ENCODE measurements around the gene MALRD1.

MALRD1 gene

GRCh38 chr10:19048489-19048888 is at the start of gene MALRD1:
TSS of gene MALRD1 (plus strand) at chr10:19048801. CDS start at chr10:19048939, 138 bp downstream.
- DNase-seq (ENCODE audit: low read depth in 2 of 2), result no peak

- no peak for DNase-seq (ENCODE audit: low read depth in 2 of 2)
Measured at GRCh38 chr10:19003341-19003740, 45.3 kb upstream of the MALRD1 start.

GRCh38 chr10:19012111-19012510 is 36.5 kb upstream of the MALRD1 start:
- no peak for DNase-seq (ENCODE audit: low read depth in 2 of 2)

- DNase-seq (ENCODE audit: low read depth in 2 of 2), result no peak
Measured at GRCh38 chr10:19014034-19014433, 34.6 kb upstream of the MALRD1 start.

GRCh38 chr10:19014498-19014897 is 34.1 kb upstream of the MALRD1 start:
- no peak for DNase-seq (ENCODE audit: low read depth in 2 of 2)

DNA sequence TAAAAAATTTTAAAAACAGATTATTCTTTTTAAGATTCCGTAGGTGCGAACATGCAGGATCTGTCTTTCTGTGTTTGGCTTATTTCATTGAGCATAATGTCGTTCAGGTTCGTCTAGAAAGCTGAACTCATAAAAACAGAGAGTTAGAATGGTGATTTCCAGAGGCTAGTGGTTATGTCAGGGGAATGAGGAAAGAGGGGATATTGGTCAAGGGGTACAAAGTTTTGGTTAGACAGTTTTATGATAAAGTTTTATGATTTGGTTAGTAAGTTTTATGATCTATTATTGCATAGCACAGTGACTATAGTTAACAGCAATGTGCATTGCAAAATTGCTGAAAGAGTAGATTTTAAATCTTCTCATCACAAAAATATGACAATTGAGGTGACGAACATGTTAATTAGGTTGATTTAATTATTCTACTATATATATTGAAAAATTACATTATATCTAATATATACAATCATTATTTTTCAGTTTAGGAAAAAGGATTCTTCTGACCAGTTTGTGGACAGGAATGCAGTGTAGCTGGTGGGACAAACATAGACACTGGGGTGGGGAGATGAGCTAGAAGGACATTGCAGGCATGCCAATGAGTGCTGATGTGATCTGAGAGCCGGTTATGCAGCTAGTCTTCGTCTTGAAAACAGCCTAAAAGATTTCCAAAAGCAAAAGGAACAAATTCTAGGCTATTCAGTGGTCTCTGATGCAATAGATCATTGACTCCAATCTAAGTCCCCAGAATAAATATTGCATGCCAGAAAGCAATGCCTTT is 31.3 kb upstream of the MALRD1 start:
- no peak for DNase-seq (ENCODE audit: low read depth in 2 of 2)

GRCh38 chr10:19021162-19021561 is 27.4 kb upstream of the MALRD1 start:
- no peak for DNase-seq (ENCODE audit: low read depth in 2 of 2)

GRCh38 chr10:19024611-19025010 is 24.0 kb upstream of the MALRD1 start:
- no peak for DNase-seq (ENCODE audit: low read depth in 2 of 2)

DNA sequence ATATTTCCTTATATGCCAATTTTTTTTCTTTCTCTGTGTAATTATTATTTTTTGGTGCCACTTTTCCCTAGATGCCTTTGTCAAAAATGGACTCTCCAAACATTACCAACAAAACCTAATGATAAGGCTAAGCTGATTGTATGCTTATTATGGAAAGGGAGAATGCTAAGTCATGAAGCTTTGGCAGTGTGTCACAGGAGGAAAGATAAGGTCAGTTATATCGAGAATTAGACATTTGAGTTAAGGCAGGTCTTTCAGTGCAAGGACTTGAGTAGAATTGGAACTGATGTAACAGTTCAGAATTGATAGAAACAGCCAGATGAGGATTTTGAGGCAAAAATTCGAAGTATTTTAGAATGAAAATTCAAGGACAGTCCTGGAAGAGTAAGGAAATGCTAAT is 16.8 kb upstream of the MALRD1 start:
- DNase-seq (ENCODE audit: low read depth in 2 of 2), result no peak

DNA sequence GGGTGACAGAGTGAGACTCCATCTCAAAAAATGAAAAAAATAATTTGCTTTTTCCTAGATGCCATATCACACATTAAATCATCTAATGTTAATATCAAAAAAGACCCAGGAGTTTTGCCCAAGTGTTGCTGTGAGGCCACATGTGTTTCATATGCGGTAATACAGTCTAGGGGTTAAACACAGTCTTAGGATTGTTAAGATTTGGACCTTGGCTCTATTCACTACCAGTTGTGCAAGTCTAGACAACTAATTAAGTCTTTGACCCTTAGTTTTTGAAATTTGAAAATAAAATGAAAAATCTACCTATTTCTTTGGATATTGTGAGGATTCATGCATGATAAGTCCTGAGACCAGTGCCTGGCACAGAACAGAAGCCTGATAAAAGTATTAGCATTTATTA is 14.9 kb upstream of the MALRD1 start:
- DNase-seq (ENCODE audit: low read depth in 2 of 2), result no peak

- DNase-seq (ENCODE audit: low read depth in 2 of 2), result no peak
Measured at GRCh38 chr10:19041171-19041570, 7.4 kb upstream of the MALRD1 start.

DNA sequence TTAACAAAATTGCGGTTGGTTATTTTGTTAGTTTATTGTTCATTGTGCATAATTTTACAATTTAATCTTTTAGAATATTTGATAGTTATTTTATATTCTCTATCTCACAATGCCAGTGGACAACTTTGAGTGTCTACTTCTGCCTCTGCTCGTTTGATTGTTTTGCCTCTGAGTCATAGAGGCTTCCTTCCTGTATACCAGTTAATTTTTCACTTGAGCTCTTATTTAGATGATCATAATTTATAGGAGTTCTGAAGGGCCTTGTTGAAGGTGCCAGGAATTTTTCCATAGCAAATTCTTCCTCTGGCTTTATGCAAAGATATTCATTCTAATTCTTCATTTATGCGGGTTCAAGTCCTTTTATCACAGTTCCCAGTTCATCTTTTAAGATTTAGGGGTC is 5.2 kb upstream of the MALRD1 start:
- DNase-seq (ENCODE audit: low read depth in 2 of 2), result no peak

- DNase-seq (ENCODE audit: low read depth in 2 of 2), result no peak
Measured at GRCh38 chr10:19046679-19047078, 1.9 kb upstream of the MALRD1 start.

DNA sequence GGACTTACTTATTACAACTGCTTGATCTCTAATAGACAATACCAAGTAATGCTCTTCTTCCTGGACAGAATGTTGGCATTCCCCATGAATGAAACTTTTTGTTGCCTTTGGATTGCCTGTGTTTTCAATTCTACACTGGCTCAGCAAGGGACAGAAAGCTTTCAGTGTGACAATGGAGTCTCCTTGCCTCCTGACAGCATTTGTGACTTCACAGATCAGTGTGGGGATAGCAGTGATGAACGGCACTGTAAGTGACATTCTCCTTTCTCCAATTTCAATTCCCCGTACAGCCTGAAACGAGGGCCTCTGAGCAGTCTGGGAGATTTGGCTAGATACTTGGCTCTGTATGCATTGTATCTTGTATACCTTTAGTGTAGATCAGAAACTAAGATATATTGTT is 290 bp downstream of the MALRD1 start:
- DNase-seq (ENCODE audit: low read depth in 2 of 2), result no peak

DNA sequence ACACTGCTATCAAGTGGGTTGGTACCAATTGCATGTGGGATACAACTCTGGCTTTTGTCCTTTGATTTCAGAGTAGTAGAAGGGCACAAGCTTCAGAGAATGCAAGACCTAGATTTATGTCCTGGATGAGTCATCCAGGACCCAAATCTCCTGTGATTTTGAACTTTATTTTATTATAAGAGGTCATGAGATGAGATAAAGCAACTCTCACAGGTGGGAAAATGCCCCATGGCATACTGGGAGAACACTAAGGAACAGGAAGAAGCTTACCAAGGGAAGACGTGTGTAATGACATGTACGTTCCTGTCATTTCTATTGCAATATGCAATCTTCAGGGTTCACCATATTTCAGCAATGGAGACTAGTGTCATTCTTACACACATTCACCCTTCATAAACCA is 966 bp downstream of the MALRD1 start:
- no peak for DNase-seq (ENCODE audit: low read depth in 2 of 2)

DNA sequence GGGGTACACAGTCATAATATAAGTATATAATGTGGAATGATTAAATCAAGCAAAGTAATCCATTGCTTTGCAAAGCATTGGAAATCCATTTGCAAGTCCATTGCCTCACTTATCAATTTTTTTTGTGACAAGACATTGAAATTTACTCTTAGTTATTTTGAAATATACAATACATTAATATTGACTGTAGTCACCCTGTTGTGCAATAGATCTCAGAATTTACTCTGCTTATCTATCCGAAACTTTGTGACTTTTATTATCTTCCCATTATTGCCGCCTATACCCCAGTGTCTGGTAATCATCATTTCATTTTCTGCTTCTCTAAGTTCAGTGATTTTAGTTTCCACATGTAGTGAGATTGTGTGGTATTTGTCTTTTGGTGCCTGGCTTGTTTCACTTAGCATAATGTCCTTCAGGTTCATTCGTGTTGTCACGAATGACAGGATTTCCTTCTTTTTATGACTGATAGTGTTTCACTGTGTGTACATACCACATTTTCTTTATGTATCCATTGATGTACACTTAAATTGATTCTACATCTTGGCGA is 5.8 kb downstream of the MALRD1 start:
- DNase-seq (ENCODE audit: low read depth in 2 of 2), result no peak

DNA sequence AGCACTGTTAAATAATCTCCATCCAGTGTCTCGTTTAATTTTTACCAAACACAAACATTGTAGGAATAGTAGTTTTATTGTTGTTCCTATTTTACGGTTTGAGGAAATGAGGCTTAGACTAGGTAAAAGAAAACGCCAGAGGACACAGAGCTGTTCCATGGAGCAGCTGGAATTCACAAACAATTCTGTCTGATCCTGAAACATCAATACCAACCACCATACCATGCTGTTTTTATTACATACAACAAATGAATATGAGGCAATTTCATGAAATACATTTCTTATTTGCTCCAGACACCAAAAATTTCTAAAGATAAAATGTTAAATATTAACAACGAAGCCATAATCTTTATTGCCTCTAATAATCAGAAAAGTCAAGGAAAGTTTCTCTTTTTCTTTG is 9.4 kb downstream of the MALRD1 start:
- no peak for DNase-seq (ENCODE audit: low read depth in 2 of 2)

DNA sequence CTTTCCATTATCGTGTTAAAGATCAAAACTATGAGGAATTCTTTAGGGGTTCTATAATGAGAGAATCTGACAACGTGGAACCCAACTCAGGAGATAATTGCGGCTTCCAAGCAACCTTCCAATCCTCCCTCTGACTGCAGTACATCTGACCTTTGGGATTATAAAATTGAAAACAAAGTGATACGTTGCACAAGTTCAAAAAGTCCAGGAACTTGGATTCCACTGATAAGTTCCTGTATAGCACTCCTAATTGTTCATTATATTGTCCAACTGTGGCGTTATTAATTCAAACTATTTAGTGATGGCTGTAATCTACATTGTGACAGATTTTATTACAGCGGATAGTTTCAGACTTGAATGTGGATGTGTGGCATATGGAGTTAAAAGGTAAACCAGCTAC is 15.4 kb downstream of the MALRD1 start:
- DNase-seq (ENCODE audit: low read depth in 2 of 2), result no peak

- DNase-seq (ENCODE audit: low read depth in 2 of 2), result no peak
Measured at GRCh38 chr10:19071946-19072345, 23.3 kb downstream of the MALRD1 start.

DNA sequence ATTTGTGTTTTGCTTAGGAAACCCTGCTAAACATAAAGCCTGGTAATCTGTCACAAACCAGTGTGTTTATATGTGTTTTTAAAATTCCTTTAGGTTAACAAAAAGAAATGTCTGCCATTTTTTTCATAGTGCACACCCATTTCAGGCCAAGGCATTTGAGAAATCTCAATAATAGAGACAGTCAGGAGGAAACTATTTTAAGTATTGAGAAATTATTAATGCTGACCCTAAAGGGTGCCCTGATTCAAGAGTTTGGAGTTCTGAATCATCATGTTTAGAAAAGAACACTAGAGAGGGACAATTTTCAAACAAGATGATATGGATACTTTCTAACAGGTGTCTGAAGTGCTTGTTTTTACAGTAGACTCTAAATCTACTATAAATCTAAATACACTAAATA is 28.7 kb downstream of the MALRD1 start:
- no peak for DNase-seq (ENCODE audit: low read depth in 2 of 2)

DNA sequence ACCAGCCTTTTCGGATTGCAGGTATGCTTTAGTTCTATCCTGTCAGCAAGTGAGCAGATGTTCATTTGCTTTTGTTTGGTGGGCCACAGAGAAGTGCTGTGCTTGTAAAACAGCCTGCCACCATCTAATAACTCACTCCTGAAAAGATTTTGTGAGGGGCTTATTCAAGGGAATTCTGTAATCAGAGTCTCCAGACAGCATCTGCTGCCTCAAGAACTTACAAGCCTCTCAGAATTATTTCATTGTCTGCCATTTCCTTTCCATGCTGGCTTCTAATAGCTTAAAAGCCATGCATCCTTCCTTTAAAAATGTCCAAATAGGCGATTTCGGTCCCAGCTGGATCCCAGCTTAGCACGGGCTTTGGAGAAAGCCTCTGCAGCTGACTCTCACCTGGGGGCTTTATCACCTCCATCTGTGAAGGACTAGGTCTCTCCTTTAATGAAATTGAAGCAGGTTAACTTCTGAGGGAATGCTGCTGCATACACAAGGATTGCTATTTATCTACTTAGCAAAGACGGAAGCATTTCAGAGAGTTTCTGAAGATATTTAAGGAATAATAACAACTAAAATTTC is 48.0 kb downstream of the MALRD1 start:
- no peak for DNase-seq (ENCODE audit: low read depth in 2 of 2)

GRCh38 chr10:19097151-19097550 is 48.5 kb downstream of the MALRD1 start:
- DNase-seq (ENCODE audit: low read depth in 2 of 2), result no peak

DNA sequence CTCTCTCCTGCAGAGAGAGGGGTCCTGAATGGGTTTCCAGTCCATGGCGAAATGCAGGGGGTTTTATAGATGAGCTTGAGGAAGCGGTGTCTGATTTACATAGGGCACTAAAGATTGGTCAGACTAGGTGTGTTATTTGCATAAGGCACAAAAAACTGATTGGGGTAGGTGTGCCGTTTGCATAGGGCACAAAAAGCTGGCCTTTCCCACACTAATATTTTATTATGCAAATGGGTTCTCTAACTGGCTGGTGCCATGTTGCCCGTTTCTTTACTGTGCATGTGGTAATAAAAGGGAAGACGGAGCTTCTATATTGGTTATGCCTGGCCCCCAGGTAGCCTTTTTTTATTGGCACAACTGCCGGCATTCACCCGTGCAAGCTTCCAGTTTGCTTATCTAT is 50.2 kb downstream of the MALRD1 start:
- no peak for DNase-seq (ENCODE audit: low read depth in 2 of 2)
